Measurements from ENCODE around the gene KCNQ1. TPM values are rescaled to one million over a fixed set of nuclear protein-coding genes. Genes with fewer than 3 reads are reported as not detected.

KCNQ1 gene
- total and polyA plus RNA-seq, 2 of the 13 experiments (the other 11 are each of a cell fraction or from before 2014, with no cell fraction given) = 0.02 to 0.08 TPM

- TF ChIP-seq ZNF704 (CRISPR knock-in tag; IDR thresholded peaks at IDR 0.05; ENCODE audit: borderline replicate concordance) (no peak), ZNF24 (IDR thresholded peaks at IDR 0.05) (no peak), KDM2A (CRISPR knock-in tag; IDR thresholded peaks at IDR 0.05; ENCODE audit: borderline replicate concordance, low read depth) (no peak)
These were observed 413.1 kb downstream of the KCNQ1 start (continued) for GRCh38 chr11:2857918-2858317.

- in situ Hi-C loops (cut with HindIII; ENCODE audit: extremely low pct_ligation_motif_present, low pct_unique_long_range_greater_than_20kb) (no loop called here), intact Hi-C loops (cut with micrococcal nuclease; ENCODE audit: unreplicated experiment) (no loop called here)
- Histone ChIP-seq H2AFZ (ENCODE audit: low read length) (no peak overlapping the region), H3K9ac (ENCODE audit: insufficient read depth, low read depth, low read length) (no peak overlapping the region), H3K36me3 (replicated peaks in 1 of 2; ENCODE audit: control insufficient read depth in 1 of 2, insufficient read depth in 2 of 2, low read length in 2 of 2) (no peaks in the 10 kb centered on the region), H3K4me2 (ENCODE audit: low read depth, low read length) (no peak overlapping the region), H3K27me3 (ENCODE audit: control insufficient read depth in 1 of 2, insufficient read depth in 2 of 2, low read length in 2 of 2) (peaks cover 17 to 74% of the 10 kb centered on the region in 2 experiments; a peak in 4 of 5 replicates), H4K20me1 (ENCODE audit: insufficient read depth, low read length) (0 out of 2 replicates have a peak, but pooled peaks cover 4% of the 10 kb centered on the region), H3K4me3 (replicated peaks in 1 of 3; ENCODE audit: insufficient read depth in 1 of 3, low read depth in 2 of 3, low read length in 3 of 3) (no peak overlapping the region), H3K79me2 (ENCODE audit: insufficient read depth, low read length) (no peaks in the 10 kb centered on the region), H3K4me1 (ENCODE audit: insufficient read depth, low read length) (peaks cover 16% of the 10 kb centered on the region), H3K9me3 (ENCODE audit: low read length) (no peaks in the 10 kb centered on the region), H3K27ac (ENCODE audit: extremely low read length, insufficient read depth, low read length) (no peak overlapping the region)
- FAIRE-seq (no peak), DNase-seq (ENCODE audit: low spot score) (no peak), ATAC-seq (peak; percentile 52)
- POLR2A ChIA-PET = interaction anchor here (2.5 kb wide), 1 partner anchor 129 kb away, joined by 9 read pairs; no protein-coding TSS in a partner anchor
- TF ChIP-seq ZNF687 (CRISPR knock-in tag; IDR thresholded peaks at IDR 0.05) = 0 out of 2 replicates have a peak, but pooled peaks have one; percentile 16
- no peak for TF ChIP-seq SMARCC2 (IDR thresholded peaks at IDR 0.05)
- no peak for TF ChIP-seq TFDP1 (CRISPR knock-in tag; IDR thresholded peaks at IDR 0.05; ENCODE audit: borderline replicate concordance)
- no peak for TF ChIP-seq ATAD3A (CRISPR knock-in tag; IDR thresholded peaks at IDR 0.05)
- TF ChIP-seq MNT (IDR thresholded peaks at IDR 0.05) = peak; percentile 80
- no peak for TF ChIP-seq PRPF4 (IDR thresholded peaks at IDR 0.05; ENCODE audit: low read depth, low read length, poor library complexity, severe bottlenecking)
- TF ChIP-seq SMARCE1 (IDR thresholded peaks at IDR 0.05; ENCODE audit: borderline replicate concordance) = no peak
- TF ChIP-seq ZNF468 (CRISPR knock-in tag; IDR thresholded peaks at IDR 0.05) = no peak
- TF ChIP-seq NR1H2 (CRISPR knock-in tag; IDR thresholded peaks at IDR 0.05; ENCODE audit: borderline replicate concordance, low read depth) = no peak
- 0 out of 2 replicates have a peak, but pooled peaks have one; percentile 13 for TF ChIP-seq PBX2 (CRISPR knock-in tag; IDR thresholded peaks at IDR 0.05)
- CTCF ChIA-PET (ENCODE audit: low intra/inter-chr PET ratio, low total read pairs) = no interaction called here
- WGBS (ENCODE audit: low lambda C conversion rate) = 78% methylated on average over 3 of the region's 16 CpGs
- no TSS peak for BruUV-seq (replicated peaks)
These were observed 414.3 kb downstream of the KCNQ1 start for GRCh38 chr11:2858995-2859698.

All from HepG2 (cell line).